Peyer's patch (tissue), 4 donors: ENCODE data around the gene RALGPS1. TPM values are rescaled to one million over a fixed set of nuclear protein-coding genes. Genes with fewer than 3 reads are reported as not detected.

Experiments used
- DNase-seq, 3 donors: peaks; one replicate each; pipeline ENCODE4 v3.0.0-alpha.2; 2017 to 2019
- H3K27ac ChIP-seq, 4 donors: fragments of 200-600 bp; sonication (generic); one replicate each; pipeline ENCODE4 v1.5.1; 2016 to 2019
- H3K27me3 ChIP-seq, 2 donors: fragments of 200-600 bp; sonication (generic); one replicate each; pipeline ENCODE4 v1.5.1; 2019
- H3K36me3 ChIP-seq, 3 donors: fragments of 200-600 bp; sonication (generic); one replicate each; pipeline ENCODE4 v1.5.1; 2016 to 2019
- H3K4me1 ChIP-seq, 4 donors: fragments of 200-600 bp; sonication (generic); one replicate each; pipeline ENCODE4 v1.5.1; 2016 to 2019
- H3K4me3 ChIP-seq, 4 donors: fragments of 200-600 bp; sonication (generic); 1 replicate in 3 of 4; 2 replicates in 1 of 4; pipeline ENCODE4 v1.5.1; 2016 to 2019; ENCODE audit warnings: mild to moderate bottlenecking in 1 of 4
- H3K9me3 ChIP-seq, 4 donors: fragments of 200-600 bp; sonication (generic); one replicate each; pipeline ENCODE4 v1.5.1; 2016 to 2019; ENCODE audit warnings: mild to moderate bottlenecking in 1 of 4
- CTCF ChIP-seq, 6 experiments: fragments of 450-650 bp in 4 of 6; fragments of 200-600 bp in 2 of 6; sonication (generic) in 1 of 6; IDR thresholded peaks; one replicate each; pipeline ENCODE4 v1.5.1; 2017 to 2019; ENCODE audit warnings: antibody characterized with exemption in 6 of 6, mild to moderate bottlenecking in 3 of 6, moderate library complexity in 1 of 6
- POLR2A ChIP-seq, 2 donors: fragments of 450-650 bp; IDR thresholded peaks; one replicate each; pipeline ENCODE4 v1.5.1; 2017; ENCODE audit warnings: antibody characterized with exemption in 2 of 2, mild to moderate bottlenecking in 2 of 2, moderate library complexity in 2 of 2
- total RNA-seq, 4 donors: library from RNA; depleted of rRNA; stranded (reverse); fragments of >200 nt; gene quantifications; one replicate each; pipeline ENCODE4 v1.1.0, GENCODE V29; 2016

Gene RALGPS1
- total RNA-seq, 4 donors from 2014 or later: 38.8 to 158 (median 141) TPM

- Histone ChIP-seq H3K27ac (no peak overlapping the region), H3K36me3 (no peaks in the 10 kb centered on the region), H3K9me3 (no peaks in the 10 kb centered on the region), H3K4me1 (no peaks in the 10 kb centered on the region), H3K4me3 (no peak overlapping the region), H3K27me3 (no peaks in the 10 kb centered on the region)
- DNase-seq: no peak
- TF ChIP-seq POLR2A (IDR thresholded peaks at IDR 0.05) (no peak), CTCF (IDR thresholded peaks at IDR 0.05) (no peak)
Observed at GRCh38 chr9:127140181-127140580, 225.6 kb downstream of the RALGPS1 start.

DNA sequence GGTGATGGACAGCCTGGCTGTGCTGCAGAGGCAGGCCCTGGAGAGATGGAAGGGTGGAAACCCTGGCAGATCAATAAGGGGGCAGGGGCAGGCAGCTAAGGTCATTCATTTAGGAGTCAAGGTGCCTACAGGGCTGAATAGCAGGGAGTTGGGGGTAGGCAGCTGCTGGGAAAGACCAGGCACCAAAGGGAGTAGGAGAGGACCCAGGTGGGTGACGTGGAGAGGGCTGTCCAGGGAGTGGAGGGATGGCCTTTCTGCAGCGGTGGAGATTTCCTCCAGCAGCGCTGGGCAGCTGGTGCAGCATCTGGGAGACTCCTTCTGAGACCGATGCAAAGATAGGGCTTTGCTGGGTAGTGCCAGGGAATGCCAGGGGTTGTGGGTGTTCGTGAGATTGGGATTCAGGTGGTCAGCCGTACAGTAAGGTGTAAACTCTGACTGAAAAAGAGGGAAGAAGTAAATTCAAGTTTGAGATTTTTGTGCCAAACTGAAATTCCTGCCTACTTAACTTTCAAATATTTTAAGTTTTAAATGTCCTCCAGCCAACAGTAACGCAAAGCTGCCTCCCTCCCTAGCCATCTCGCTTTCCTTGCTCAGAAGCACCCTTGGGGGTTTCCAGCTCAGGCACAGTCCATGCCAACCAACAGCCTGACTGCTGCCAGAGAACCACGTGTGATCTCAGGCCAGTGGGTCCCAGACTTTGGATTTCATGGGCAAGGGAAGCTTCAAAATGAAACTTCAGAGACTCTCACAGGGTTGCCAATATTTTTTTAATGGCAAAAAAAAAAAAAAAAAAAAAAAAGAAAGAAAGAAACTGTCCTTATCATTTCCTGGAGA, 226.5 kb downstream of the RALGPS1 start:
- Histone ChIP-seq H3K9me3 (no peaks in the 10 kb centered on the region), H3K27me3 (no peaks in the 10 kb centered on the region), H3K4me1 (no peaks in the 10 kb centered on the region), H3K36me3 (no peaks in the 10 kb centered on the region), H3K27ac (no peak overlapping the region), H3K4me3 (no peak overlapping the region)
- no peak for TF ChIP-seq CTCF (IDR thresholded peaks at IDR 0.05)
- no peak for TF ChIP-seq POLR2A (IDR thresholded peaks at IDR 0.05)
- DNase-seq: peak in 1 of 3 donors; percentile 40

GRCh38 chr9:127142291-127142690, 227.7 kb downstream of the RALGPS1 start:
- Histone ChIP-seq H3K4me1 (no peaks in the 10 kb centered on the region), H3K9me3 (no peaks in the 10 kb centered on the region), H3K27me3 (no peaks in the 10 kb centered on the region), H3K4me3 (no peak overlapping the region), H3K27ac (no peak overlapping the region), H3K36me3 (no peaks in the 10 kb centered on the region)
- TF ChIP-seq POLR2A (IDR thresholded peaks at IDR 0.05): no peak
- TF ChIP-seq CTCF (IDR thresholded peaks at IDR 0.05): no peak
- DNase-seq: no peak

- Histone ChIP-seq H3K27ac (peak overlapping the region in 1 of 4 donors; percentile 58), H3K27me3 (no peaks in the 10 kb centered on the region), H3K4me3 (no peak overlapping the region), H3K36me3 (no peaks in the 10 kb centered on the region), H3K4me1 (no peaks in the 10 kb centered on the region), H3K9me3 (no peaks in the 10 kb centered on the region)
- no peak for DNase-seq
- no peak for TF ChIP-seq CTCF (IDR thresholded peaks at IDR 0.05)
- TF ChIP-seq POLR2A (IDR thresholded peaks at IDR 0.05): no peak
Observed at GRCh38 chr9:127142931-127143464, 228.4 kb downstream of the RALGPS1 start.

- no peaks in the 10 kb centered on the region for H3K4me1 ChIP-seq
- H3K27me3 ChIP-seq: no peaks in the 10 kb centered on the region
- no peak for TF ChIP-seq CTCF (IDR thresholded peaks at IDR 0.05)
- DNase-seq: no peak
- H3K27ac ChIP-seq: peak overlapping the region in 2 of 4 donors; percentile 9 to 58
- no peak overlapping the region for H3K4me3 ChIP-seq
- no peaks in the 10 kb centered on the region for H3K9me3 ChIP-seq
- no peaks in the 10 kb centered on the region for H3K36me3 ChIP-seq
Observed at GRCh38 chr9:127143920-127144465, 229.4 kb downstream of the RALGPS1 start.
